Upper lobe of left lung (tissue), 6 donors: ENCODE data around the gene PIGU. TPM values are rescaled to one million over a fixed set of nuclear protein-coding genes. Genes with fewer than 3 reads are reported as not detected.

Experiments used
- ATAC-seq, 2 donors: fragments of 200-7000 bp; cut with Tn5 transposase; one replicate each; pipeline ENCODE4 v1.9.1; 2022; ENCODE audit warnings: mild to moderate bottlenecking in 2 of 2, moderate library complexity in 2 of 2; ENCODE audit not compliant: low FRiP score in 2 of 2
- DNase-seq, 2 donors: peaks; one replicate each; pipeline ENCODE4 v3.0.0-alpha.2; 2019 to 2020
- H3K27ac ChIP-seq, 4 donors: fragments of 200-600 bp; sonication (generic); one replicate each; pipeline ENCODE4 v1.5.1; 2016 to 2019
- H3K27me3 ChIP-seq, 4 donors: fragments of 200-600 bp; sonication (generic); one replicate each; pipeline ENCODE4 v1.5.1; 2017 to 2019
- H3K36me3 ChIP-seq, 4 donors: fragments of 200-600 bp; sonication (generic); one replicate each; pipeline ENCODE4 v1.5.1; 2016 to 2019
- H3K4me1 ChIP-seq, 4 donors: fragments of 200-600 bp; sonication (generic); one replicate each; pipeline ENCODE4 v1.5.1; 2018 to 2019
- H3K4me3 ChIP-seq, 4 donors: fragments of 200-600 bp; sonication (generic); one replicate each; pipeline ENCODE4 v1.5.1; 2017 to 2019; ENCODE audit warnings: mild to moderate bottlenecking in 2 of 4, moderate library complexity in 1 of 4
- H3K9me3 ChIP-seq, 4 donors: fragments of 200-600 bp; sonication (generic); one replicate each; pipeline ENCODE4 v1.5.1; 2018 to 2019
- EP300 ChIP-seq, 4 donors: sonication (generic); formaldehyde crosslinking; IDR thresholded peaks; one replicate each; pipeline ENCODE4 v1.5.1; 2017; ENCODE audit warnings: antibody characterized with exemption in 4 of 4, control low read depth in 2 of 4
- POLR2A ChIP-seq, 4 donors: fragments of 450-650 bp; IDR thresholded peaks; one replicate each; pipeline ENCODE4 v1.5.1; 2016 to 2017; ENCODE audit warnings: antibody characterized with exemption in 4 of 4, mild to moderate bottlenecking in 2 of 4
- POLR2AphosphoS5 ChIP-seq, 2 donors: sonication (generic); formaldehyde crosslinking; IDR thresholded peaks; one replicate each; pipeline ENCODE4 v1.5.1; 2017; ENCODE audit warnings: antibody characterized with exemption in 2 of 2
- WGBS, 2 donors: methylation state at CpG; one replicate each; pipeline ENCODE4 v1.1.5; 2017 to 2018; 5-methylcytosine and 5-hydroxymethylcytosine counted together
- total RNA-seq, 6 donors: library from RNA; depleted of rRNA in 4 of 6; stranded (reverse); fragments of >200 nt in 4 of 6; gene quantifications; one replicate each; pipeline versions ENCODE4 v1.1.0 to v1.2.1, GENCODE V29; 2016 to 2021
- TF ChIP-seq, protein P1 (sequence below), 6 experiments: fragments of 450-650 bp in 4 of 6; fragments of 200-600 bp in 2 of 6; sonication (generic) in 2 of 6; IDR thresholded peaks; one replicate each; pipeline ENCODE4 v1.5.1; 2016 to 2019; ENCODE audit warnings: antibody characterized with exemption in 6 of 6
- donor health status: DM: no; HTN: no; CAD: no; lungs with moderate emphysema.
- donor health status: DM: no; HTN: yes; CAD: no; lungs with severe emphysema.

PIGU gene
- total RNA-seq, 6 donors from 2014 or later, result 8.0 to 17.1 (median 12.7) TPM

DNA sequence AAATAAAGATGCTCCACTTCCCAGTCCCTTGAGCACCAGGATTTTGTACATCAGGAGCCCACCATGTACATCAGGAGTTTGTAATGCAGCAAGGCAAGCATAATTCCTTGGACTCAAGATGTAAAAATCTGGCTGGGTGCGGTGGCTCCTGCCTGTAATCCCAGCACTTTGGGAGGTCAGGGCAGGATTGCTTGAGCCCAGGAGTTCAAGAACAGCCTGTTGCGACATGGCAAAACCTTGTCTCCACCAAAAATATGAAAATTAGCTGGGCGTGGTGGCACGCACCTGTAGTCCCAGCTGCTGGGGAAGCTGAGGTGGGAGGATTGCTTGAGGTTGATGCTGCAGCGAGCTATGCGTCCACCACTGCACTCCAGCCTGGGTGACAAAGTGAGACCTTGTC is 134.5 kb downstream of the PIGU start:
- DNase-seq (no peak), ATAC-seq (no peak)
- H3K36me3 ChIP-seq, result peaks cover 10 to 50% (median 29%) of the 10 kb centered on the region in 4 donors
- TF ChIP-seq POLR2AphosphoS5 (IDR thresholded peaks at IDR 0.05) (no peak), EP300 (IDR thresholded peaks at IDR 0.05) (no peak), POLR2A (IDR thresholded peaks at IDR 0.05) (no peak)
- TF ChIP-seq, protein P1, sequence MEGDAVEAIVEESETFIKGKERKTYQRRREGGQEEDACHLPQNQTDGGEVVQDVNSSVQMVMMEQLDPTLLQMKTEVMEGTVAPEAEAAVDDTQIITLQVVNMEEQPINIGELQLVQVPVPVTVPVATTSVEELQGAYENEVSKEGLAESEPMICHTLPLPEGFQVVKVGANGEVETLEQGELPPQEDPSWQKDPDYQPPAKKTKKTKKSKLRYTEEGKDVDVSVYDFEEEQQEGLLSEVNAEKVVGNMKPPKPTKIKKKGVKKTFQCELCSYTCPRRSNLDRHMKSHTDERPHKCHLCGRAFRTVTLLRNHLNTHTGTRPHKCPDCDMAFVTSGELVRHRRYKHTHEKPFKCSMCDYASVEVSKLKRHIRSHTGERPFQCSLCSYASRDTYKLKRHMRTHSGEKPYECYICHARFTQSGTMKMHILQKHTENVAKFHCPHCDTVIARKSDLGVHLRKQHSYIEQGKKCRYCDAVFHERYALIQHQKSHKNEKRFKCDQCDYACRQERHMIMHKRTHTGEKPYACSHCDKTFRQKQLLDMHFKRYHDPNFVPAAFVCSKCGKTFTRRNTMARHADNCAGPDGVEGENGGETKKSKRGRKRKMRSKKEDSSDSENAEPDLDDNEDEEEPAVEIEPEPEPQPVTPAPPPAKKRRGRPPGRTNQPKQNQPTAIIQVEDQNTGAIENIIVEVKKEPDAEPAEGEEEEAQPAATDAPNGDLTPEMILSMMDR (IDR thresholded peaks at IDR 0.05), result no peak
- H3K27me3 ChIP-seq, result no peaks in the 10 kb centered on the region
- peaks cover 0 to 7% (median 2%) of the 10 kb centered on the region in 4 donors for H3K4me1 ChIP-seq
- no peak overlapping the region for H3K27ac ChIP-seq
- 93 to 97% methylated on average over 6 of the region's 6 CpGs for WGBS, 2 donors
- no peak overlapping the region for H3K4me3 ChIP-seq
- no peaks in the 10 kb centered on the region for H3K9me3 ChIP-seq

GRCh38 chr20:34541917-34542316 is 135.0 kb downstream of the PIGU start:
- Histone ChIP-seq H3K9me3 (no peaks in the 10 kb centered on the region), H3K4me1 (peaks cover 0 to 7% (median 2%) of the 10 kb centered on the region in 4 donors), H3K27ac (no peak overlapping the region), H3K36me3 (peaks cover 12 to 55% (median 34%) of the 10 kb centered on the region in 4 donors), H3K4me3 (no peak overlapping the region), H3K27me3 (no peaks in the 10 kb centered on the region)
- TF ChIP-seq, protein P1 (IDR thresholded peaks at IDR 0.05), result no peak
- TF ChIP-seq EP300 (IDR thresholded peaks at IDR 0.05), result no peak
- no peak for TF ChIP-seq POLR2AphosphoS5 (IDR thresholded peaks at IDR 0.05)
- TF ChIP-seq POLR2A (IDR thresholded peaks at IDR 0.05), result no peak
- 91 to 94% methylated on average over 16 of the region's 16 CpGs for WGBS, 2 donors
- no peak for ATAC-seq
- no peak for DNase-seq

DNA sequence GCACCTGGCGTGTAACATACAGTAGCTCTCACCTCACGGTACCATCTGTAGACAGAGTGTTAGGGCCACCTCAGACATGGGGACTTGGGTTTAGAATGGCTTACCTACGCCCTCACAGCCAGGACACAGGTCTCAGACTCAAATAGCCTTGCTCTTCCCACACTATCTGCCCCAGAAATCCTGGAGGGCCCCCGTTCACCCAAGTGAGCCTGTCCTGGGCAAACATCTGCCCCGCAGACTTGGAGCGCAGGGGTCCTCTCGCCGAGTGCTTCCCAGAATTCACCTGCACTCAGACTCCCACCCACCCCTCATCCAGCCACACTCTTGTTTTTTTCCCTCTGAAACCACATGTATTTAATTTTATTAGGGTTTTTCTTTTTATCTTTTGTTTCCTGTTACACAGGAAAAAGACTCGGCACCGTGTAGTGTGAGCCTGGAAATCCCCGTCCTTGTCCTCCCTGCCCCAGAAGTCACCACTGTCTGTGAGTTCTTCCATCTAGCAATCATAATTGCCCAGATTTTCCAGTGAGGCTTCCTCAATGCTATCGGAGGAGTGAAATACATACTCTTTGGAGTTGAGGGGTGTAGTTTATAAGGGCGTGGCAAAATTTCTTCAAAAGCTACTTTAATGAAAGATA is 135.5 kb downstream of the PIGU start:
- H3K9me3 ChIP-seq, result no peaks in the 10 kb centered on the region
- no peak overlapping the region for H3K27ac ChIP-seq
- H3K36me3 ChIP-seq, result peaks cover 15 to 60% (median 38%) of the 10 kb centered on the region in 4 donors
- no peak for ATAC-seq
- DNase-seq, result no peak
- no peak overlapping the region for H3K4me3 ChIP-seq
- peaks cover 0 to 7% (median 2%) of the 10 kb centered on the region in 4 donors for H3K4me1 ChIP-seq
- TF ChIP-seq POLR2A (IDR thresholded peaks at IDR 0.05) (no peak), POLR2AphosphoS5 (IDR thresholded peaks at IDR 0.05) (no peak)
- TF ChIP-seq, protein P1 (IDR thresholded peaks at IDR 0.05), result no peak
- H3K27me3 ChIP-seq, result no peaks in the 10 kb centered on the region
- WGBS, 2 donors, result 83% methylated on average over 12 to 13 of the region's 13 CpGs

- WGBS, 2 donors, result 87 to 92% methylated on average over 15 of the region's 15 CpGs
- H3K4me1 ChIP-seq, result peaks cover 0 to 7% (median 2%) of the 10 kb centered on the region in 4 donors
- no peak overlapping the region for H3K27ac ChIP-seq
- TF ChIP-seq POLR2A (IDR thresholded peaks at IDR 0.05) (no peak), POLR2AphosphoS5 (IDR thresholded peaks at IDR 0.05) (no peak), EP300 (IDR thresholded peaks at IDR 0.05) (no peak)
- TF ChIP-seq, protein P1 (IDR thresholded peaks at IDR 0.05), result no peak
- DNase-seq (no peak), ATAC-seq (no peak)
- peaks cover 21 to 67% (median 44%) of the 10 kb centered on the region in 4 donors for H3K36me3 ChIP-seq
- no peak overlapping the region for H3K4me3 ChIP-seq
- H3K9me3 ChIP-seq, result no peaks in the 10 kb centered on the region
- H3K27me3 ChIP-seq, result no peaks in the 10 kb centered on the region
Observed at GRCh38 chr20:34540596-34541263, 136.2 kb downstream of the PIGU start.
